ENCODE measurements around the gene GPR62.

- TF ChIP-seq CTCF (IDR thresholded peaks at IDR 0.05; ENCODE audit: borderline replicate concordance, extremely low read depth, low read length, poor library complexity, severe bottlenecking) (no peak), EZH2 (IDR thresholded peaks at IDR 0.05; ENCODE audit: borderline replicate concordance, low read depth, low read length, severe bottlenecking) (no peak)
Measured at GRCh38 chr3:51946796-51947195, 8.4 kb upstream of the GPR62 start.

Data from DND-41 (cell line).